HG03469 (cell line): ENCODE data around the gene BRMS1.
"Not testable (repeated sequence)": the region's sequence is repeated elsewhere in the genome, so short reads cannot be mapped to it uniquely, and the experiment has no call there.

Source experiments
- ATAC-seq: cut with Tn5 transposase; IDR thresholded peaks from one replicate; pipeline ENCODE4 v1.9.1; 2021; ENCODE audit warnings: mild to moderate bottlenecking, moderate library complexity, moderate number of reproducible peaks; ENCODE audit not compliant: unreplicated experiment

The BRMS1 gene, protein sequence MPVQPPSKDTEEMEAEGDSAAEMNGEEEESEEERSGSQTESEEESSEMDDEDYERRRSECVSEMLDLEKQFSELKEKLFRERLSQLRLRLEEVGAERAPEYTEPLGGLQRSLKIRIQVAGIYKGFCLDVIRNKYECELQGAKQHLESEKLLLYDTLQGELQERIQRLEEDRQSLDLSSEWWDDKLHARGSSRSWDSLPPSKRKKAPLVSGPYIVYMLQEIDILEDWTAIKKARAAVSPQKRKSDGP

DNA sequence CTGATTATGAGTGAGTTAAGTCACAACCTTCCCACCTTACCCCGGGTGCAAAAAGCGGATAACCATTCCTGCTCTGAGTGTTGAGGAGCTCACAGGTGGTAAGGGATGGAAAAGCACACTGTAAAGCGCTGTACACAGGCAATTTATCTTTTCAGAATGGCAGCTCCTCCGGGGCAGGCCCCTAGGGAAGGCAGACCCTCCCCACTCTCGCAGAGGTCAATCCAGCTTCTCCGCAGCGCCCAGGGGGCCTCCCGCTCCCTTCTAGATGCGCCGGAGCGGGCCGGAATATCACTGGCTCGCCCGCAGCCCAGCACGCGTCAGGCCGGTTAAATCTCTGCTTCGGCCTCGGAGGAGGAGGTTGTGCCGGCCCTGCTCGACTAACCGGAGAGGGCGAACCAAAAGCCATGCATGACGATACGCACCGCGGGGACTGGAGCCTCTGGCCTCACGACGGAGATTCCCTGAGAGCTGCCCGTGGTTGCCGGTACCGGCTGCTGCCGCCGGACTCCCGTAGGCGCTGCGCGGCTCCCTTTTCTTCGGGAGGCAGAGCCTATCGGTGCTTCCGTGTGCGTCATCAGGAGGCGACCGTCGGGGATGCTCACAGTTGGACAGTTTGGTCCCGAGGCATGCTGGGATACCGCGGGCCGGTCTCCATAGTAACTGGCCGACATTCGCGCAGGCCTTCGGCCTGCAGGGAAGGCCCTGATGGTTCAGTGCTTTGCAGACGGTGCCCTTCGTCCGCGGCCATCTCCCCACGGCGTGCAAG is at the start of gene BRMS1:
Gene BRMS1 (minus strand): TSS at position 555 of the 766 bp plus-strand sequence. CDS start 2,870 bp downstream, outside the sequence.
- ATAC-seq: peak; percentile 43

DNA sequence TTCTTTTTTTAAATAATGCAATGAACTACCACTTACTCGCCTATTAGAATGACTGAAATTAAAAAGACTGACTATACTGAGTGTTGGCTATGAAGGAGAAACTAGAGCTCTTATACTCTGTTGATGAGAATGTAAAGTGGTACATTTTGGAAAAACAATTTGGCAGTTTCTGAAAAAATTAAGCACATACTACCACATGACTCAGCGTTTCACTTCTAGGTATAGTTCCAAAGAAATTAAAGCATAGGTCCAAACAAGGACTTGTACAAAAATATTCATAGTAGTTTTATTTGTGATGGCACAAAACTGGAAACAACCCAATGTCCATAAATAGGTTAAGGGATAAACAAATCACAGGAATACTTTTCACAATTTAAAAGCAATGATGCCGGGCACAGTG is 49.0 kb upstream of the BRMS1 start:
- no peak for ATAC-seq

DNA sequence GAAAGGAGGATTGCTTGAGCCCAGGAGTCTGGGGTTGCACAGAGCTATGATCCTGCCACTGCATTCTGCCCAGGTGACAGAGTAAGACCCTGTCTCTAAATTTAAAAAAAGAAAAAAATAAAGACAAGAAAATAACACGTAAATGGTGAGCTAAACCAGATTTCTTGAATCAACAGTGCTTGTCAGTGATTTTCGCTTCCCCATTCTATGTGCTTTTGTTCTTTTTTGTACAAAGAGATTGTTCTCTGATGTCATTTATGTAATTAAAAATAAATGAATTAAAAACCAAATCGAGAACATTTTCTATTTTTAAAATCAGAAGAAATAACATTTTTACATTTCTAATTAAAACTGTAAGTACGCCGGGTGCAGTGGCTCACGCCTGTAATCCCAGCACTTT is 46.4 kb upstream of the BRMS1 start:
- no peak for ATAC-seq

DNA sequence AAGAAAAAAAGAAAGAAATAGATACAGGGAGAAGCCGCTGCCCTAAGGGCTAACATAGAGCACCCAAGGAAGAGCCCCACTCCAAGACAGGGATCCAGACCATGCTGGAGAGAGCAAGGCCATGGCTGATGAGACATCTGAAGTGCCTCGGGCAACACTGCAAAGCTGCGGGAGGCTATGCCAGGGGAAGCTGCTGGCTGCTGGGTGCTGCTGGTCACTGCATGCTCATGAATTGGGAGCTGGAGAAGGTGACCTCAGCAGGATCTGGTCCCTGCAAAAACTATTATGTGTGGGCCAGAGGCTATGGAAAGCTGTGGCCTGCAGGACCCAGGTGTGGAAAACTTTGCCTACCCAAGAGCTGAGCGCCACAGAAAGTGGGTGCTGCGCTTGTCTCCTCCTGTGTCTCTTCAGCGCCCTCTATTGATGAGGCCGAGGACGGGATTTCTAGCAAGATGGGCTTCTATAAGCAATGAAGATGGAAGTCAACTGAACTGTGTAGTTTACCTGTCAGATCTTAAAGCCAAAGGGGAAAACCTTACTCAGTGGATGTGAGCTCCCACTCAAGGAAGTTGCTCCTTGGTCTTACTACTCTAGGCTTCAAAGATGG is 44.0 kb upstream of the BRMS1 start:
- no peak for ATAC-seq

DNA sequence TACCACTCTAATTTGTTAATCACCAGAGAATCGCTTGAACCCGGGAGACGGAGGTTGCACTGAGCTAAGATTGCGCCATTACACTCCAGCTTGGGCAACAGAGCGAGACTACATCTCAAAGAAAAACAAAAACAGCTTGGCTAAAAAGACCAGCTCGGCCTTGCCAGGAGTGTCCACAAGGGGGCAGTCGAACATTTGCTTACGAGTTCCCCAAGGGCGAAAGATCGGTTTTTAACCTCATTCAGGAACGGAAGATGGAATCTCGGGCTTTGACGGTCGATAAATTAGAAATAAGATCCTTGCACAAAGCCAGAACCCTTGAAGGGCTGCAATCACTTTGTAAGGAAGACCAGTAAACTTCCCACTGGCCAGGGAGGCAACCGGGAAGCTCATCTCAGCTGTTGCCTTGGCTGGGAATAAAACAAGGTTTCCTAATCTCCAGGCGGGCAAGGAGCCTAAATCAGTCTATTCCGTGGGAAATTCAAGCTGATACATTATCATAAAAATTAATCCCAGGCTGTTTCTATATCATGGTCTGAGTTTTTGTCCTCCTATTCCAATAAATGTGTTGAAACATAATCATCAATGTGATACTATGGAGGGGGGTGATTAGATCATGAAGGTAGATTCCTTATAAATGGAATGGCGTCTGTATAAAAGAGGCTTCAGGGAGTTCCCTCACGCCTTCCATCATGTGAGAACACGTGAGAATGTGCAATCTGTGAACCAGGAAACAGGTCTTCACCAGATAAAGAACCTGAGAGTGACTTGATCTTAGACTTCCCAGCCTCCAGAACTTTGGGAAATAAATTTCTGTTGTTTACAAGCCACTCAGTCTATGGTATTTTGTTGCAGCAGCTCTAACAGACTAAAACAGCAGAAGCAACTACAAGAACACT is 41.5 kb upstream of the BRMS1 start:
- ATAC-seq: no peak

DNA sequence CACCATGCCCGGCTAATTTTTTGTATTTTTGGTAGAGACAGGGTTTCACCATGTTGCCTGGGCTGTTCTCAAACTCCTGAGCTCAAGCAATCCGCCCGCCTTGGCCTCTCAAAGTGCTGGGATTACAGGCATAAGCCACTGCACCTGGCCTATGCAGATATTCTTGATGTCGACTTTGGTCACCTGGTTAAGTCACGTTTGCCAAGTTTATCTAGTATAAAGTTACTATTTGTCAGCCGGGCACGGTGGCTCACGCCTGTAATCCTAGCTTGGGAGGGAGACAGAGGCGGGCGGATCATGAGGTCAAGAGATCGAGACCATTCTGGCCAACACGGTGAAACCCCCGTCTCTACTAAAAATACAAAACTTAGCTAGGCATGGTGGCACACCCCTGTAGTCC is 39.4 kb upstream of the BRMS1 start:
- ATAC-seq: not testable (repeated sequence)

DNA sequence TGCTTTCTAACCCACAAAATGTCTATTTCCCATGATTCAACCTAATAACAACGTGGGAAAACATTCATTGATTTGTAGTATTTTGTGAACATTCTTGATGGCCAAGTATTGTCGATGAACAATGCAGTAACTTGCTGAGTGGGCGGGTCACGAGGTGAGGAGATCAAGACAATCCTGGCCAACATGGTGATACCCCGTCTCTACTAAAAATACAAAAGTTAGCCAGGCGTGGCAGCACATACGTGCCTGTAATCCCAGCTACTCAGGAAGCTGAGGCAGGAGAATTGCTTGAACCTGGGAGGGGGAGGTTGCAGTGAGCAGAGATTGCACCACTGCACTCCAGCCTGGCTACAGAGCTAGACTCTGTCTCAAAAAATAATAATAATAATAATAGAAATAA is 35.4 kb upstream of the BRMS1 start:
- ATAC-seq: not testable (repeated sequence)

DNA sequence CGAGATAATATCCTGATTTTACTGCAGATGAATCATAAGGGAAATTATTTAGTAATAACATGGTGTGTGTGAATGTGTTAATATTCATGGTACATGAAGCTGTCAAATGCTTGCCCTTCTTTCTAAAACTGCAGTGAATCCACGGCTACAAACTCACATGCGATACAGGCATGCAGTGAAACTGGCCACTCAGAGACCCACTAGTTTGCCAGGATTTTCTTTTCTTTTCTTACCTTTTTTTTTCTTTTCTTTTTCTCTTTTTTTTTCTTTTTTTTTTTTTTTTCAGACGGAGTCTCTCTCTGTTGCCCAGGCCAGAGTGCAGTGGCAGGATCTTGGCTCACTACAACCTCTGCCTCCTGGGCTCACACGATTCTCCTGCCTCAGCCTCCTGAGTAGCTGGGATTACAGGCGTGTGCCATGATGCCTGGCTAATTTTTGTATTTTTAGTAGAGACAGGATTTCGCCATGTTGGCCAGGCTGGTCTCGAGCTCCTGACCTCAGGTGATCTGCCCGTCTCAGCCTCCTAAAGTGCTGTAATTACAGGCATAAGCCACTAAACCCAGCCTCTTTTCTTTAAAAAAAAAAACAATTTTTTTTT is 28.9 kb upstream of the BRMS1 start:
- not testable (repeated sequence) for ATAC-seq

DNA sequence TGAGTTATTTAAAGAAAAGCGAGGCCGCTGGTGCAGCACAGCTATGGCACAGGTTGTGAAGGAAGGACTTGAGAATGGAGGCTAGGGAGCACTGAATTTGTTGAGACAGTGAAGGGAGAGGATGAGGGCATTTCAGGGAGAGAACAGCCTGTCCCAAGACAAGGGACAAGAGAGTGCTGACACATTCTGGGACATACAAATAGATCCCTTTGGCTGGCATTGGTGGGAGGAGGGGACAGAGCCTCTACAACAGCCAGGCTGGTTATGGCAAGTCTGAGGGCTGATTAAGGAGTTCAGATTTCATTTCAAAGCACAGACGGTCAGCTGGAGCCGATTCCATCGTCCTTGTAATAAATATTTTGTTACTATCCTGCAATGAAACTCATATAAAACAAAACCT is 28.4 kb upstream of the BRMS1 start:
- ATAC-seq: no peak

DNA sequence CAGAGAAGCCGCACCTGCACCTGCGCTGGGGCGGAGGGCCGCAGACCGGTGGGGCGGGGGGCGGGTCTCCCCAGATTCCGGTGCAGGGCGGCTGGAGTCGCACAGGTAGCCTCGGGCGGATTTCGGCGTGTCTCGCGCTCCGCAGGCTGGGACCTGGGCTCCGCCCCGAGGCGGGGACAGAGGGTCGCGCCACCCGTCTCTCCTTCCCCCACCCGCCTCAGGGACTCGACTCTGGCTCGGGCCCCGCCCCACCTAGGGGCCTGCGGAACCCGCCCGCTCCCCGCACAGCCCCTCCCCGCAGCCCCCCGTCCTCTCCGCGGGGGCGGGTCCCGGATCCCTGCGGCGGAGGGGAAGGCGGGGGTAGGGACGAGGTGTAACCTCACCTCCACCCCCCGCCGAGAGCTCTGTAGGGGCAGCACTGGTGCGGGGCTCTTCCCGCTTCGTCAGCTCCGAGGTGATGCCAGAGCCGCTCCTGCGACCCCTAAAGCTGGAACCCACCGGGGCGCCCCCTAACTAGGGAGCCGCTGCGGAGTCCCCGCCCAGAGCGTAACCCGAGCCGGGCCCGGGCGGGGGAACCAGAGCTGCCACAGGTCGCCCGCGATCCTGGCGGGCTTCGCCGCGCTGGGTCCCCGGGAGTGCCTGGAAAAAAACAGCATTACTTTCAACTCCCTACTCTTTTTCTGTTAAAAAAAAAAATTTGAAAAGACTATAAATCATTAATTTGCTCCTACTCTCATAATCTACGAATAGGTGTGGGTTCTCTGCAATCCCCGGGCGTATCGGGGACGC is 26.9 kb upstream of the BRMS1 start, which contains the start of gene SLC29A2:
Gene SLC29A2 (minus strand): TSS at position 134 of the 789 bp plus-strand sequence. CDS start 169 bp downstream, outside the sequence.
- ATAC-seq: no peak

DNA sequence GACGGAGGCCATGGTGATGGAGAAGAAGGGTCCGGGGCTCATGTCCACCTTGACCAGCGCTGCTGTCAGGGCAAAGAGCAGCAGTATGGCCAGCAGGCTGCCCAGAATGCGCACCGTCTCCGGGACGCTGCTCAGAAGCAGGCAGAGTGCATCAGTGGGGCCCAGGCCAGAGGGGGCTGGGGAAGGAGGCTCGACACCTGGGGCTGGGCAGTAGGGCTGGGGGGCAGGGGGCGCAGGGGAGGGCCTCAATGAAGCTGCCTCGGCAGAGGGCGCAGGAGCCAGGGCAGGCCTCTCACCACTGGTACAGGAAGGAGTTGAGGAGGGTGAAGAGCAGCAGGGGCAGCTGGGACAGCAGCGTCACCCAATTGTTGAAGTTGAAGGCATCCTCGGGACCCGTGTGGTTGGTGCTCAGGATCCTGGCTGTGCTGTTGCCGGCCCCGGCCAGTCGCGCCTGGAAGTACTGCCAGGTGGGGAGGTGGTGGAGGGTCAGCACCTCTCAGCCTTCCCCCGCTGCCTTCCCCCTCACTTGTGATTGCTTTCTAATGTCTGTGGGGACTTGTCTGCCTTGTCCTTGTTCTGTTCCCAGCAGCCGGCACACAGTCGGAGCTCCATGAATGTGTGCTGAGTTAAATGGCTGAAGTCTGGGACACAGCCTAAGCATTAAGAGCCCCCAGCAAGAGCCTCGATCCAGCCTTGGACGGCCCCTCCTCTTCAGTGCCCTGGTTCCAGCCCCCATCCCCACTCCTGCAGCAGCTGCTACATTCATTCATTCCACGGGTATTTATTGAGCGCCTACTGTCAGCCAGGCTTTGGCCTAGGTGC is 24.4 kb upstream of the BRMS1 start:
- ATAC-seq: no peak

DNA sequence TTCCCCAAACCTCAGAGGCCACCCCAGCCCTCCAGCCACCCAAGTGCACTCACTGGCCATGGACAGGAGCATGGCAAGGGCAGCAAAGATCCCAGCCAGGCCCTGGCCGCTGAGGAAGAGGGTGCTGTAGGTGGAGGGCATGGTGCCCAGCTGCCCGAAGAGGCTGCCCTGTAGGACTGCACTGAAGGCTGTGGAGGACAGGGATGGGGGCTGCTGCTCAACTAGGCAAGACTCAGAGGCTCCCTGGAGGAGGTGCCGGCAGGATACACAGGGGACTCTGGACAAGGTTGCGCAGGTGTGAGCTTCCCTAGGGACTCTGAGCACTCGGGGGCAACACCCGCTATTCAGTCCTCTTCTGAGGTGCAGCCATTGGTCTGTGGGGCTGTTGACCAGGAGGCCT is 23.6 kb upstream of the BRMS1 start:
- no peak for ATAC-seq

DNA sequence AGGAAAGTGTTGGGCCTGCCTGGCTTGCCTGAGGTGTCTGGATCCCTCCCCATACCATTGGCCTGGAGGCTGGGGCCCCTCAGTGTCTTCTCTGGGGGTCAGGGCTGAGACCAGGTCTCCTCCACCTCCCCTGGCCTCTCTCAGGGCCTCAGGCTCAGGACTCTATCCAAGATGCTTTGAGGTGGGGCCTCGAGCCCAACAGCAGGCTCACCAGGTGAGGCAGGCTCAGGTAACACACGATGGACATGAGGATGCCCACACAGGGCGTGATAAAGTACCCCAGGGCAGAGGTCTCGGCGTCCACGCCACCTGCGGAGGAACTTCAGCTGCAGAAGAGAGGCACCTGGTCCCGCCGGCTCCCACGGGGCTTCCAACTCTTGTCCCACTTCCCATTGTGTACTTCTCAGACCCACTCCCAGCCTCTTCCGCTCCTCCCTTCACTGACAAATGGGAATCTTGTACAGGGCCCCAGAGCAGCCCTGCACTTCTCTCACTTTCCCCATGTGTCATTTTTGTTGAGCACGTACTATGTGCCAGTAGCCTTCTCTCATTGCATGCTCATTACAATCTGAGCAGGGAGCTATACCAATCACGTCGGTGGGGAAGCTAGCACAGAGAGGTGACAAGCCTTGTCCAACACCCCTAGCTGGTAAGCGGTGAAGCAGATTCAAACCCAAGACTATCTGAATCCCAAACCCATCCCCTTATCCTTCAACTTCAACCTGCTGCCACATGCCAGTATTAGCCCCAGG is 22.8 kb upstream of the BRMS1 start:
- no peak for ATAC-seq

DNA sequence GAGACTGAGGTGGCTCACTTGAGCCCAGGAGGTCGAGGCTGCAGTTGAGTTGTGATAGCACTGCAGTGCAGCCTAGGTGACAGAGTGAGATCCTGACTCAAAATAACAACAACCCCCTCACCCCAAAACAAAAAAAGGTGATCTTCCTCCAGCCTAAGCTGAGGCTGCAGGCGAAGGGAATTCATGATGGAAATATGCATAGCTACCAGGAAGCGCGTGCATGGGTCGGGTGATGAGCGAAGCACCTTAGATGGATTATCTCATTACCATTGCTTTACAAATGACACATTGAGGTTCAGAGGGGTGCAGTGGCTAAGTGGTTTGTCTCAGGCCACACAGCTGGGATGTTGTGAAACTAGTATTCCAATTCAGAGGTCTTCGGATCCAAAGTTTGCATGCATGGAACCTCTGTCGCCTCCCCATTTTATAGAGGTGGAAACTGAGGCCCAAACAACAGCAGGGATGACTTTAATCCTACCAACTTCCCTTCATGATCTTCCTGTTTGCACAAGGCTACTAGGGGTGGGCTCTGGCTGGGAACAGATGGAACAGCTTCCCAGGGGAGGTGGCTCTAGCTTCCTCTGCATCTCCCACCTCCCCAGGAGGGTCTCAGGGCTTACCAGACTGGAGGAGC is 22.1 kb upstream of the BRMS1 start:
- ATAC-seq: no peak

DNA sequence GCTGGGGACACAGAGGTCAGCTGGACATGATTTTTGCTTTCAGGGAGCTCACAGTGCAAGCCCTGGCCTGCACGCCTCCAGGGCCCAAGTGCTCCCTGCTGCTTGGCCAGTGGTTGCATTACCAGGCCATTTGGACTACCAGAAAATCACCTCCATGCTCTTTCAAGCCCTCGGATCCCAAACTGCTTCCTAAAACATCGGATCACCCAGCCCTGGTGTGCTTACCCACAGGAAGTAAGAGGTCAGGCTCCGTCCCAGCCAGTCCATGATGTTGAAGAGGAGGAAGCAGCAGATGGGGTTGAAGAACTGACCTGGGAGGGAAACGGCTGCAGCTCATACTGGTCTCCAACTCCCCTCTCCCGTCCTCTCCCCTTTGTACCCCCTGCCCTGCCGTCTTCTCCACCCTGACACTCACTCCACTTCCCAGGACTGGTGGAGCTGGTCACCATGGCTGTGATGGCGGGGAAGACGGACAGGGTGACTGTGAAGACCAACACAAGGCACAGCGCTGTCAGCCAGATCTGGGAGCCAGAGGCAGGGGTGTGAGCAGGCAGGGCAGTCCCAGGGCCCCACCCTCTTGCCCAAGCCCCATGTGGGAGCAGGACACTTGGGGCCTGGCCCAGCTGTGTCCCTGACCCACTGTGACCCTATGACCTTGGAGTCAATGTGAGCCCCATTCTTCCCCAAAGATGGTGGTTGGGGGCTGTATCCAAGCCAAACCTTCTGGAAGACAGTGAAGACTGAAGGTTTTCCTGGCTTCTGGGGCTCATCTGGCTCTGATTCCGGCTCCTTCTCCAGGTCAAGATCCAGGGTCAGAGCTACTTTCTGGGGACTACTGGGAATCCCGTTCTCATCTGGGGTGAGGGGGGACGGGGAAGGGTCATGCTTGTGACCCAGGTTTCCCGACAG is 21.1 kb upstream of the BRMS1 start:
- no peak for ATAC-seq

DNA sequence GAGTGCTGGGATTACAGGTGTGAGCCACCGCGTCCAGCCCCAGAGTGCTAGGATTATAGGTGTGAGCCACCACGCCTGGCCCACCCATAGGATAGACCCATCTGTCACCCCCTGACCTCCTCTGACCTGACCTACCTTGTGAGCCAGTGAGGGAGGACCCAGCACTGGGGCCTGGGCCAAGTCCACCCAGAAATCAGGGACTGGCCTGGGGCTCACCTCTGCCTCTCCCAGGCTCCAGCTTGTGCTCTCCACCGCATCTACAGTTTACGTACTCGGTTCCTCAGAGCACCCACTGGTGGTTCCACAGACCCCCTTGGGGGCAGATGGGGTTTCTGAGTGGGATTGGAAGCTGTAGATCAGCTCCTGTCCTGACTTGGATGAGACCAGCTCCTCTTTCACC is 20.3 kb upstream of the BRMS1 start:
- ATAC-seq: no peak
